Activated T-cell treated with anti-CD3 and anti-CD28 coated beads, Interleukin-2, amount 50 U/mL, for 72 hours (primary cell): ENCODE measurements around the gene CTDSPL. TPM values are rescaled to one million over a fixed set of nuclear protein-coding genes. Genes with fewer than 3 reads are reported as not detected.
A peak's percentile ranks its signal among the peaks of the same experiment; 100 is the strongest.
"Not testable (repeated sequence)": the region's sequence is repeated elsewhere in the genome, so short reads cannot be mapped to it uniquely, and the experiment has no call there.

Experiments
- ATAC-seq, 2 donors: fragments of 150-1000 bp; cut with Tn5 transposase; replicated peaks in 1 of 2; 2 replicates each; pipeline ENCODE4 v1.10.0; 2021; ENCODE audit warnings: moderate library complexity in 2 of 2, mild to moderate bottlenecking in 1 of 2
- DNase-seq, 2 donors: peaks; one replicate each; pipeline ENCODE4 v3.0.0; 2021 to 2022; ENCODE audit warnings: mixed read lengths in 1 of 2
- H3K27ac Mint-ChIP-seq: one replicate; pipeline ENCODE4 v1.8.0; 2022; ENCODE audit warnings: mild to moderate bottlenecking, moderate library complexity, mixed read lengths
- H3K27me3 Mint-ChIP-seq: one replicate; pipeline ENCODE4 v1.8.0; 2022; ENCODE audit warnings: low read depth, mixed read lengths
- H3K36me3 Mint-ChIP-seq, 2 donors: one replicate each; pipeline ENCODE4 v1.8.0; 2022; ENCODE audit warnings: mixed read lengths in 2 of 2, mild to moderate bottlenecking in 1 of 2; ENCODE audit not compliant: insufficient read depth in 2 of 2
- H3K4me1 Mint-ChIP-seq: one replicate; pipeline ENCODE4 v1.8.0; 2022; ENCODE audit warnings: low read depth, mixed read lengths
- H3K4me3 Mint-ChIP-seq, 2 donors: one replicate each; pipeline ENCODE4 v1.8.0; 2022; ENCODE audit warnings: mild to moderate bottlenecking in 2 of 2, mixed read lengths in 2 of 2, moderate library complexity in 2 of 2
- H3K9me3 Mint-ChIP-seq, 2 donors: one replicate each; pipeline ENCODE4 v1.8.0; 2022; ENCODE audit warnings: mixed read lengths in 2 of 2
- total RNA-seq, 2 donors: library from RNA; stranded (reverse); gene quantifications; one replicate each; pipeline ENCODE4 v1.2.3, GENCODE V29; 2022

CTDSPL gene
- total RNA-seq, 2 donors from 2014 or later, result 6.3 to 7.0 TPM

GRCh38 chr3:37964146-37964545 is 102.5 kb downstream of the CTDSPL start:
- Mint-ChIP-seq H3K27ac (no peak overlapping the region), H3K4me3 (no peak overlapping the region), H3K36me3 (no peaks in the 10 kb centered on the region), H3K4me1 (no peaks in the 10 kb centered on the region), H3K27me3 (no peaks in the 10 kb centered on the region), H3K9me3 (no peaks in the 10 kb centered on the region)
- ATAC-seq, result no peak
- DNase-seq, result no peak

- Mint-ChIP-seq H3K4me3 (no peak overlapping the region), H3K27me3 (no peaks in the 10 kb centered on the region), H3K4me1 (no peaks in the 10 kb centered on the region), H3K27ac (no peak overlapping the region), H3K36me3 (no peaks in the 10 kb centered on the region), H3K9me3 (no peaks in the 10 kb centered on the region)
- ATAC-seq, result no peak
- DNase-seq, result no peak
These were observed 103.0 kb downstream of the CTDSPL start for GRCh38 chr3:37964716-37965115.

- Mint-ChIP-seq H3K36me3 (no peaks in the 10 kb centered on the region), H3K9me3 (no peaks in the 10 kb centered on the region), H3K27me3 (no peaks in the 10 kb centered on the region), H3K27ac (no peak overlapping the region), H3K4me3 (no peak overlapping the region), H3K4me1 (no peaks in the 10 kb centered on the region)
- DNase-seq, result peak; percentile 70 to 74
- ATAC-seq, result peak; percentile 83 to 87
These were observed 105.7 kb downstream of the CTDSPL start for GRCh38 chr3:37967260-37967881.

- Mint-ChIP-seq H3K27me3 (no peaks in the 10 kb centered on the region), H3K36me3 (no peaks in the 10 kb centered on the region), H3K27ac (no peak overlapping the region), H3K9me3 (no peaks in the 10 kb centered on the region), H3K4me3 (no peak overlapping the region), H3K4me1 (no peaks in the 10 kb centered on the region)
- no peak for ATAC-seq
- DNase-seq, result no peak
These were observed 106.5 kb downstream of the CTDSPL start for GRCh38 chr3:37968199-37968598.

- Mint-ChIP-seq H3K27ac (no peak overlapping the region), H3K4me1 (no peaks in the 10 kb centered on the region), H3K27me3 (no peaks in the 10 kb centered on the region), H3K36me3 (no peaks in the 10 kb centered on the region), H3K4me3 (no peak overlapping the region), H3K9me3 (no peaks in the 10 kb centered on the region)
- DNase-seq (no peak), ATAC-seq (no peak)
These were observed 107.3 kb downstream of the CTDSPL start for GRCh38 chr3:37968813-37969595.

GRCh38 chr3:37969596-37970100 is 108.0 kb downstream of the CTDSPL start:
- H3K27me3 Mint-ChIP-seq, result no peaks in the 10 kb centered on the region
- H3K4me3 Mint-ChIP-seq, result no peak overlapping the region
- H3K36me3 Mint-ChIP-seq, result no peaks in the 10 kb centered on the region
- DNase-seq (no peak), ATAC-seq (no peak)
- H3K27ac Mint-ChIP-seq, result no peak overlapping the region
- H3K4me1 Mint-ChIP-seq, result peaks cover 4% of the 10 kb centered on the region
- no peaks in the 10 kb centered on the region for H3K9me3 Mint-ChIP-seq

GRCh38 chr3:37970802-37971201 is 109.1 kb downstream of the CTDSPL start:
- Mint-ChIP-seq H3K4me3 (no peak overlapping the region), H3K36me3 (no peaks in the 10 kb centered on the region), H3K27ac (no peak overlapping the region), H3K27me3 (no peaks in the 10 kb centered on the region), H3K4me1 (peaks cover 8% of the 10 kb centered on the region), H3K9me3 (no peaks in the 10 kb centered on the region)
- ATAC-seq (no peak), DNase-seq (no peak)

- ATAC-seq (no peak), DNase-seq (no peak)
- Mint-ChIP-seq H3K4me1 (peaks cover 8% of the 10 kb centered on the region), H3K27me3 (no peaks in the 10 kb centered on the region), H3K9me3 (no peaks in the 10 kb centered on the region), H3K4me3 (no peak overlapping the region), H3K27ac (no peak overlapping the region), H3K36me3 (no peaks in the 10 kb centered on the region)
These were observed 109.8 kb downstream of the CTDSPL start for GRCh38 chr3:37971467-37971866.

- not testable (repeated sequence) for ATAC-seq, H3K4me3 Mint-ChIP-seq
These were observed 110.4 kb downstream of the CTDSPL start for GRCh38 chr3:37972056-37972455.

GRCh38 chr3:37973246-37974054 is 111.8 kb downstream of the CTDSPL start:
- Mint-ChIP-seq H3K4me1 (peaks cover 8% of the 10 kb centered on the region), H3K27ac (no peak overlapping the region), H3K4me3 (no peak overlapping the region), H3K27me3 (no peaks in the 10 kb centered on the region), H3K36me3 (no peaks in the 10 kb centered on the region), H3K9me3 (no peaks in the 10 kb centered on the region)
- DNase-seq (no peak), ATAC-seq (no peak)

More at GRCh38 chr3:37972056-37972455, 110.4 kb downstream of the CTDSPL start:
- not testable (repeated sequence) for H3K9me3 Mint-ChIP-seq, H3K27me3 Mint-ChIP-seq, H3K36me3 Mint-ChIP-seq, H3K27ac Mint-ChIP-seq, H3K4me1 Mint-ChIP-seq, DNase-seq

GRCh38 chr3:37974121-37975083 is 112.7 kb downstream of the CTDSPL start:
- peak; percentile 70 to 78 for DNase-seq
- H3K4me1 Mint-ChIP-seq, result peaks cover 8% of the 10 kb centered on the region
- H3K27ac Mint-ChIP-seq, result no peak overlapping the region
- no peaks in the 10 kb centered on the region for H3K9me3 Mint-ChIP-seq
- H3K4me3 Mint-ChIP-seq, result no peak overlapping the region
- H3K36me3 Mint-ChIP-seq, result no peaks in the 10 kb centered on the region
- no peaks in the 10 kb centered on the region for H3K27me3 Mint-ChIP-seq
- peak; percentile 94 to 97 for ATAC-seq
